Measurements from ENCODE around the gene ZNF771.
"Not testable (repeated sequence)": the region's sequence is repeated elsewhere in the genome, so short reads cannot be mapped to it uniquely, and the experiment has no call there.

Gene ZNF771

GRCh38 chr16:30396627-30397026 is 10.8 kb upstream of the ZNF771 start:
- not testable (repeated sequence) for DNase-seq (ENCODE audit: low spot score in 2 of 2); ATAC-seq (replicated peaks; ENCODE audit: extremely low read depth, poor library complexity, severe bottlenecking); H3K9me3 Mint-ChIP-seq; H3K27me3 Mint-ChIP-seq
- H3K4me3 Mint-ChIP-seq: peak overlapping the region; percentile 81
- peak overlapping the region; percentile 25 for H3K27ac Mint-ChIP-seq (ENCODE audit: low read depth)
- H3K4me1 Mint-ChIP-seq: peaks cover 48% of the 10 kb centered on the region
- H3K36me3 Mint-ChIP-seq (ENCODE audit: insufficient read depth): peaks cover 10% of the 10 kb centered on the region

- no peaks in the 10 kb centered on the region for H3K9me3 Mint-ChIP-seq
- peaks cover 50% of the 10 kb centered on the region for H3K4me1 Mint-ChIP-seq
Measured at GRCh38 chr16:30397056-30397455, 10.3 kb upstream of the ZNF771 start.

GRCh38 chr16:30397776-30398660 is 9.4 kb upstream of the ZNF771 start:
- Mint-ChIP-seq H3K27me3 (no peaks in the 10 kb centered on the region), H3K4me1 (peaks cover 50% of the 10 kb centered on the region), H3K36me3 (ENCODE audit: insufficient read depth) (peaks cover 10% of the 10 kb centered on the region), H3K27ac (ENCODE audit: low read depth) (no peak overlapping the region), H3K4me3 (peak overlapping the region; percentile 50), H3K9me3 (no peaks in the 10 kb centered on the region)
- ATAC-seq (replicated peaks; ENCODE audit: extremely low read depth, poor library complexity, severe bottlenecking) (no peak), DNase-seq (ENCODE audit: low spot score in 2 of 2) (no peak)

More at GRCh38 chr16:30397056-30397455, 10.3 kb upstream of the ZNF771 start:
- H3K27me3 Mint-ChIP-seq: no peaks in the 10 kb centered on the region
- ATAC-seq (replicated peaks; ENCODE audit: extremely low read depth, poor library complexity, severe bottlenecking) (no peak), DNase-seq (ENCODE audit: low spot score in 2 of 2) (no peak)
- H3K4me3 Mint-ChIP-seq: peak overlapping the region; percentile 81
- no peak overlapping the region for H3K27ac Mint-ChIP-seq (ENCODE audit: low read depth)
- peaks cover 10% of the 10 kb centered on the region for H3K36me3 Mint-ChIP-seq (ENCODE audit: insufficient read depth)

GRCh38 chr16:30398661-30399434 is 8.6 kb upstream of the ZNF771 start:
- H3K4me3 Mint-ChIP-seq: peak overlapping the region; percentile 80
- DNase-seq (ENCODE audit: low spot score in 2 of 2) (no peak), ATAC-seq (replicated peaks; ENCODE audit: extremely low read depth, poor library complexity, severe bottlenecking) (no peak)
- H3K27me3 Mint-ChIP-seq: no peaks in the 10 kb centered on the region
- H3K27ac Mint-ChIP-seq (ENCODE audit: low read depth): no peak overlapping the region
- H3K9me3 Mint-ChIP-seq: no peaks in the 10 kb centered on the region
- H3K36me3 Mint-ChIP-seq (ENCODE audit: insufficient read depth): peaks cover 10% of the 10 kb centered on the region
- peaks cover 50% of the 10 kb centered on the region for H3K4me1 Mint-ChIP-seq

GRCh38 chr16:30399435-30400186 is 7.8 kb upstream of the ZNF771 start:
- Mint-ChIP-seq H3K4me1 (peaks cover 44% of the 10 kb centered on the region), H3K36me3 (ENCODE audit: insufficient read depth) (peaks cover 10% of the 10 kb centered on the region), H3K4me3 (peak overlapping the region; percentile 80), H3K27me3 (no peaks in the 10 kb centered on the region), H3K9me3 (no peaks in the 10 kb centered on the region), H3K27ac (ENCODE audit: low read depth) (peak overlapping the region; percentile 70)
- no peak for ATAC-seq (replicated peaks; ENCODE audit: extremely low read depth, poor library complexity, severe bottlenecking)
- no peak for DNase-seq (ENCODE audit: low spot score in 2 of 2)

- ATAC-seq (replicated peaks; ENCODE audit: extremely low read depth, poor library complexity, severe bottlenecking): no peak
- Mint-ChIP-seq H3K36me3 (ENCODE audit: insufficient read depth) (peaks cover 7% of the 10 kb centered on the region), H3K4me1 (peaks cover 30% of the 10 kb centered on the region), H3K9me3 (no peaks in the 10 kb centered on the region), H3K27me3 (no peaks in the 10 kb centered on the region), H3K4me3 (peak overlapping the region; percentile 80), H3K27ac (ENCODE audit: low read depth) (no peak overlapping the region)
- DNase-seq (ENCODE audit: low spot score in 2 of 2): no peak
Measured at GRCh38 chr16:30401768-30402425, 5.5 kb upstream of the ZNF771 start.

- Mint-ChIP-seq H3K27ac (ENCODE audit: low read depth) (peak overlapping the region; percentile 41), H3K4me3 (peak overlapping the region; percentile 89)
Measured at GRCh38 chr16:30406795-30407101, 658 bp upstream of the ZNF771 start.

GRCh38 chr16:30407804-30408534 is 563 bp downstream of the ZNF771 start:
- DNase-seq (ENCODE audit: low spot score in 2 of 2) (no peak), ATAC-seq (replicated peaks; ENCODE audit: extremely low read depth, poor library complexity, severe bottlenecking) (no peak)
- peaks cover 30% of the 10 kb centered on the region for H3K4me1 Mint-ChIP-seq
- peaks cover 15% of the 10 kb centered on the region for H3K36me3 Mint-ChIP-seq (ENCODE audit: insufficient read depth)
- H3K9me3 Mint-ChIP-seq: no peaks in the 10 kb centered on the region
- H3K27me3 Mint-ChIP-seq: no peaks in the 10 kb centered on the region
- H3K27ac Mint-ChIP-seq (ENCODE audit: low read depth): no peak overlapping the region
- peak overlapping the region; percentile 89 for H3K4me3 Mint-ChIP-seq

More at GRCh38 chr16:30406795-30407101, 658 bp upstream of the ZNF771 start:
- DNase-seq (ENCODE audit: low spot score in 2 of 2) (no peak), ATAC-seq (replicated peaks; ENCODE audit: extremely low read depth, poor library complexity, severe bottlenecking) (peak; percentile 27)
- no peaks in the 10 kb centered on the region for H3K9me3 Mint-ChIP-seq
- H3K4me1 Mint-ChIP-seq: peaks cover 25% of the 10 kb centered on the region
- H3K27me3 Mint-ChIP-seq: no peaks in the 10 kb centered on the region
- H3K36me3 Mint-ChIP-seq (ENCODE audit: insufficient read depth): peaks cover 10% of the 10 kb centered on the region

GRCh38 chr16:30409125-30410060 is 2.0 kb downstream of the ZNF771 start:
- peak; percentile 88 to 95 for DNase-seq (ENCODE audit: low spot score in 2 of 2)
- ATAC-seq (replicated peaks; ENCODE audit: extremely low read depth, poor library complexity, severe bottlenecking): peak; percentile 72
- no peak overlapping the region for H3K27ac Mint-ChIP-seq (ENCODE audit: low read depth)

GRCh38 chr16:30413112-30413806 is 5.9 kb downstream of the ZNF771 start:
- ATAC-seq (replicated peaks; ENCODE audit: extremely low read depth, poor library complexity, severe bottlenecking) (no peak), DNase-seq (ENCODE audit: low spot score in 2 of 2) (no peak)
- Mint-ChIP-seq H3K36me3 (ENCODE audit: insufficient read depth) (peaks cover 14% of the 10 kb centered on the region), H3K27ac (ENCODE audit: low read depth) (no peak overlapping the region), H3K4me3 (no peak overlapping the region), H3K27me3 (no peaks in the 10 kb centered on the region), H3K4me1 (peaks cover 36% of the 10 kb centered on the region), H3K9me3 (no peaks in the 10 kb centered on the region)

More at GRCh38 chr16:30409125-30410060, 2.0 kb downstream of the ZNF771 start:
- peak overlapping the region; percentile 89 for H3K4me3 Mint-ChIP-seq
- H3K27me3 Mint-ChIP-seq: no peaks in the 10 kb centered on the region
- H3K4me1 Mint-ChIP-seq: peaks cover 30% of the 10 kb centered on the region
- H3K36me3 Mint-ChIP-seq (ENCODE audit: insufficient read depth): peaks cover 15% of the 10 kb centered on the region
- H3K9me3 Mint-ChIP-seq: no peaks in the 10 kb centered on the region

Data from central memory CD8-positive, alpha-beta T cell (primary cell).